Keratinocyte (primary cell): ENCODE results near the gene CIDEA. TPM values are rescaled to one million over a fixed set of nuclear protein-coding genes. Genes with fewer than 3 reads are reported as not detected.

ENCODE experiments used
- DNase-seq: peaks from one replicate; pipeline ENCODE4 v3.0.0-alpha.2; 2011; ENCODE audit warnings: low read depth, missing footprints, low spot score
- FAIRE-seq: peaks from 2 replicates; lab custom pipeline; 2011; peaks lifted over from hg19 to GRCh38; lab: Jason Lieb, UNC
- H2AFZ ChIP-seq: 2 replicates; pipeline ENCODE4 v1.6.0; 2012; ENCODE audit warnings: low read length, control low read depth, inconsistent platforms; ENCODE audit not compliant: control insufficient read depth
- H3K27ac ChIP-seq: 2 replicates; pipeline ENCODE4 v1.5.1; 2011; ENCODE audit warnings: low read length; ENCODE audit not compliant: control insufficient read depth, insufficient read depth
- H3K27me3 ChIP-seq: 3 replicates; pipeline ENCODE4 v1.6.0; 2011; ENCODE audit warnings: low read length; ENCODE audit not compliant: control insufficient read depth, insufficient read depth; ENCODE audit errors: extremely low read depth
- H3K36me3 ChIP-seq, 2 experiments: 2 replicates in 1 of 2; 3 replicates in 1 of 2; pipeline ENCODE4 v1.5.1; 2011; ENCODE audit warnings: low read length in 2 of 2, mild to moderate bottlenecking in 1 of 2; ENCODE audit not compliant: control insufficient read depth in 2 of 2, insufficient read depth in 2 of 2; ENCODE audit errors: extremely low read depth in 1 of 2
- H3K4me1 ChIP-seq: 3 replicates; pipeline ENCODE4 v1.5.1; 2011; ENCODE audit warnings: low read length; ENCODE audit not compliant: control insufficient read depth, insufficient read depth; ENCODE audit errors: extremely low read depth
- H3K4me2 ChIP-seq: 3 replicates; pipeline ENCODE4 v1.6.0; 2011; ENCODE audit warnings: low read depth, low read length; ENCODE audit not compliant: control insufficient read depth, insufficient read depth; ENCODE audit errors: extremely low read depth
- H3K4me3 ChIP-seq, 3 experiments: fragments of 200-600 bp in 1 of 3; sonication (generic) in 1 of 3; 2 replicates in 2 of 3; 3 replicates in 1 of 3; pipeline ENCODE4 v1.5.1; 2011 to 2016; ENCODE audit warnings: low read length in 3 of 3, mild to moderate bottlenecking in 3 of 3, control low read depth in 2 of 3, inconsistent platforms in 1 of 3, low read depth in 1 of 3, mixed read lengths in 1 of 3, mixed run types in 1 of 3, moderate library complexity in 1 of 3; ENCODE audit not compliant: control insufficient read depth in 2 of 3, insufficient read depth in 2 of 3; ENCODE audit errors: extremely low read depth in 1 of 3
- H3K79me2 ChIP-seq: 2 replicates; pipeline ENCODE4 v1.6.0; 2012; ENCODE audit warnings: low read length; ENCODE audit not compliant: control insufficient read depth, insufficient read depth
- H3K9ac ChIP-seq: 3 replicates; pipeline ENCODE4 v1.6.0; 2011; ENCODE audit warnings: low read length; ENCODE audit not compliant: control insufficient read depth, insufficient read depth; ENCODE audit errors: extremely low read depth
- H3K9me1 ChIP-seq: 3 replicates; pipeline ENCODE4 v1.6.0; 2011; ENCODE audit warnings: low read length; ENCODE audit not compliant: control insufficient read depth, insufficient read depth; ENCODE audit errors: extremely low read depth
- H3K9me3 ChIP-seq: 2 replicates; pipeline ENCODE4 v1.5.1; 2012; ENCODE audit warnings: low read depth, low read length; ENCODE audit not compliant: control insufficient read depth
- H4K20me1 ChIP-seq: 3 replicates; pipeline ENCODE4 v1.6.0; 2011; ENCODE audit warnings: low read length; ENCODE audit not compliant: control insufficient read depth, insufficient read depth; ENCODE audit errors: extremely low read depth
- CTCF ChIP-seq, 3 experiments: IDR thresholded peaks in 1 of 3; conservative IDR thresholded peaks in 1 of 3; optimal IDR thresholded peaks in 1 of 3; 2 replicates in 2 of 3; 3 replicates in 1 of 3; pipeline versions ENCODE3 to v1.5.1; 2011; ENCODE audit warnings: low read length in 3 of 3, mild to moderate bottlenecking in 3 of 3, moderate library complexity in 2 of 3, control low read depth in 1 of 3, inconsistent platforms in 1 of 3; ENCODE audit not compliant: insufficient read depth in 2 of 3; ENCODE audit errors: extremely low read depth in 1 of 3
- EZH2 ChIP-seq: IDR thresholded peaks from one replicate; pipeline ENCODE4 v1.6.1; 2012; ENCODE audit warnings: inconsistent platforms, mild to moderate bottlenecking, low read length, moderate library complexity
- dilution Hi-C: fragments of 300-500 bp; cut with MboI; formaldehyde crosslinking; loops from one replicate; pipeline ENCODE4 v1.7.0; 2020; ENCODE audit warnings: low sequenced_read_pairs; ENCODE audit not compliant: extremely low pct_ligation_motif_present
- polyA plus RNA-seq, 5 experiments: library from polyadenylated mRNA; depleted of rRNA in 3 of 5; stranded (reverse) in 3 of 5; stranded (forward) in 1 of 5; unstranded in 1 of 5; fragments of >200 nt; gene quantifications; 1 replicate in 1 of 5; 2 replicates in 3 of 5; 3 replicates in 1 of 5; pipeline versions ENCODE4 v1.2.1 to v1.2.3, GENCODE V29; 2011 to 2012; ENCODE audit warnings: missing spikeins in 2 of 5, low read depth in 1 of 5, low replicate concordance in 1 of 5

Gene CIDEA
- polyA plus RNA-seq, 1 donor (not counting 4 experiments of a cell fraction or from before 2014, with no cell fraction given), result 1.2 TPM

GRCh38 chr18:12313530-12314245, 59.5 kb downstream of the CIDEA start:
- H4K20me1 ChIP-seq, result peaks cover 12% of the 10 kb centered on the region
- no peak overlapping the region for H3K27ac ChIP-seq
- no peak for FAIRE-seq
- H3K9ac ChIP-seq, result peak overlapping the region; percentile 15
- peak overlapping the region; percentile 62 for H3K4me2 ChIP-seq
- no peaks in the 10 kb centered on the region for H3K9me1 ChIP-seq
- H3K4me3 ChIP-seq, result no peak overlapping the region
- H2AFZ ChIP-seq, result no peak overlapping the region
- no peaks in the 10 kb centered on the region for H3K9me3 ChIP-seq
- H3K79me2 ChIP-seq, result peaks cover 95% of the 10 kb centered on the region
- DNase-seq, result no peak
- H3K36me3 ChIP-seq, result peaks cover 33 to 80% of the 10 kb centered on the region in 2 experiments
- peaks cover 48% of the 10 kb centered on the region for H3K4me1 ChIP-seq
- dilution Hi-C loops, result no loop called here
- no peaks in the 10 kb centered on the region for H3K27me3 ChIP-seq
- no peak for TF ChIP-seq CTCF (optimal IDR thresholded peaks at IDR 0.05 in 1 of 3, IDR thresholded peaks at IDR 0.05 in 1 of 3, conservative IDR thresholded peaks at IDR 0.05 in 1 of 3; ENCODE audit: extremely low read depth in 1 of 3, insufficient read depth in 2 of 3, low read length in 3 of 3)
- no peak for TF ChIP-seq EZH2

- H4K20me1 ChIP-seq, result peaks cover 12% of the 10 kb centered on the region
- peak overlapping the region; percentile 62 for H3K4me2 ChIP-seq
- H3K27me3 ChIP-seq, result no peaks in the 10 kb centered on the region
- H3K79me2 ChIP-seq, result peaks cover 94% of the 10 kb centered on the region
- TF ChIP-seq EZH2 (no peak), CTCF (optimal IDR thresholded peaks at IDR 0.05 in 1 of 3, IDR thresholded peaks at IDR 0.05 in 1 of 3, conservative IDR thresholded peaks at IDR 0.05 in 1 of 3; ENCODE audit: extremely low read depth in 1 of 3, insufficient read depth in 2 of 3, low read length in 3 of 3) (no peak)
- H3K27ac ChIP-seq, result peak overlapping the region; percentile 55
- no peak for FAIRE-seq
- no peaks in the 10 kb centered on the region for H3K9me1 ChIP-seq
- peak overlapping the region; percentile 55 for H3K9ac ChIP-seq
- H3K9me3 ChIP-seq, result no peaks in the 10 kb centered on the region
- no peak for DNase-seq
- H3K36me3 ChIP-seq, result peaks cover 34 to 77% of the 10 kb centered on the region in 2 experiments
- dilution Hi-C loops, result no loop called here
- H3K4me1 ChIP-seq, result peaks cover 44% of the 10 kb centered on the region
- no peak overlapping the region for H2AFZ ChIP-seq
- peak overlapping the region in 1 of 3 experiments; percentile 51 for H3K4me3 ChIP-seq
Observed at GRCh38 chr18:12314591-12315305, 60.6 kb downstream of the CIDEA start.
